Erythroblast (primary cell): ENCODE measurements around the gene MTURN.
A peak's percentile ranks its signal among the peaks of the same experiment; 100 is the strongest.

Experiments
- DNase-seq, 2 experiments: peaks; one replicate each; lab custom pipeline; 2025; lab: John Stamatoyannopoulos, UW
- GATA1 ChIP-seq: IDR thresholded peaks from 2 replicates; pipeline ENCODE4 v1.6.1; 2011; ENCODE audit warnings: low read depth, mild to moderate bottlenecking, control low read depth, low read length, moderate library complexity
- POLR2A ChIP-seq: IDR thresholded peaks from 2 replicates; pipeline ENCODE4 v1.6.1; 2011; ENCODE audit warnings: mild to moderate bottlenecking, low read length

MTURN gene

GRCh38 chr7:30162133-30162532 lies 27.3 kb downstream of the MTURN start:
- no peak for TF ChIP-seq GATA1
- no peak for TF ChIP-seq POLR2A
- peak; percentile 21 to 33 for DNase-seq

GRCh38 chr7:30162622-30163124 lies 27.9 kb downstream of the MTURN start:
- TF ChIP-seq GATA1 (no peak), POLR2A (no peak)
- DNase-seq, result no peak

GRCh38 chr7:30163231-30163894 lies 28.6 kb downstream of the MTURN start:
- TF ChIP-seq GATA1 (no peak), POLR2A (no peak)
- DNase-seq, result peak; percentile 40 to 75

- peak; percentile 45 to 61 for DNase-seq
- TF ChIP-seq POLR2A (no peak), GATA1 (no peak)
Observed at GRCh38 chr7:30164567-30164966, 29.8 kb downstream of the MTURN start.

- no peak for DNase-seq
- TF ChIP-seq POLR2A (no peak), GATA1 (no peak)
Observed at GRCh38 chr7:30165590-30165989, 30.8 kb downstream of the MTURN start.

- DNase-seq, result no peak
- no peak for TF ChIP-seq GATA1
- TF ChIP-seq POLR2A, result no peak
Observed at GRCh38 chr7:30166155-30166840, 31.5 kb downstream of the MTURN start.

GRCh38 chr7:30166841-30167235 lies 32.1 kb downstream of the MTURN start:
- DNase-seq, result no peak
- TF ChIP-seq GATA1 (no peak), POLR2A (no peak)

GRCh38 chr7:30167901-30168300 lies 33.1 kb downstream of the MTURN start:
- TF ChIP-seq POLR2A (no peak), GATA1 (no peak)
- no peak for DNase-seq

- TF ChIP-seq POLR2A (no peak), GATA1 (no peak)
- DNase-seq, result no peak
Observed at GRCh38 chr7:30168835-30169573, 34.2 kb downstream of the MTURN start.

GRCh38 chr7:30169579-30169978 lies 34.8 kb downstream of the MTURN start:
- no peak for TF ChIP-seq POLR2A
- TF ChIP-seq GATA1, result no peak
- no peak for DNase-seq

- no peak for DNase-seq
- TF ChIP-seq POLR2A (no peak), GATA1 (no peak)
Observed at GRCh38 chr7:30170476-30171205, 35.9 kb downstream of the MTURN start.

GRCh38 chr7:30171766-30172447 lies 37.1 kb downstream of the MTURN start:
- TF ChIP-seq POLR2A, result no peak
- TF ChIP-seq GATA1, result no peak
- no peak for DNase-seq

GRCh38 chr7:30172451-30172850 lies 37.7 kb downstream of the MTURN start:
- no peak for DNase-seq

More at GRCh38 chr7:30172451-30172850, 37.7 kb downstream of the MTURN start:
- TF ChIP-seq GATA1 (no peak), POLR2A (no peak)
